K562 (cell line): ENCODE measurements around the gene SLC39A7. TPM values are rescaled to one million over a fixed set of nuclear protein-coding genes. Genes with fewer than 3 reads are reported as not detected.

Source experiments
- ATAC-seq: fragments of 200-7000 bp; cut with Tn5 transposase; 3 replicates; pipeline ENCODE4 v1.9.1; 2020; ENCODE audit warnings: moderate library complexity
- BruUV-seq: library from RNA; stranded (reverse); fragments of 400-500 nt; replicated peaks from 2 replicates; lab custom pipeline; 2021; lab: Mats Ljungman, UMichigan
- CTCF ChIA-PET: fragments of 300-600 bp; formaldehyde crosslinking; extraction: SDS; loops from one replicate; lab custom pipeline; 2021; ENCODE audit warnings: low intra/inter-chr PET ratio; lab: Yijun Ruan, JAX
- POLR2A ChIA-PET: fragments of 300-600, 350-650 bp; sonication (Branson Sonifier 250); formaldehyde crosslinking; extraction: SDS; loops from one replicate; lab custom pipeline; 2021; ENCODE audit warnings: antibody characterized with exemption, inconsistent platforms; lab: Yijun Ruan, JAX
- DNase-seq, 4 experiments: peaks; one replicate each; pipeline versions ENCODE4 v3.0.0 to v3.0.0-alpha.2; 2011 to 2018; ENCODE audit warnings: low spot score in 3 of 4, mixed read lengths in 3 of 4; ENCODE audit errors: extremely low read depth in 1 of 4
- FAIRE-seq: peaks from 2 replicates; lab custom pipeline; 2011; peaks lifted over from hg19 to GRCh38; lab: Jason Lieb, UNC
- H2AFZ ChIP-seq: 2 replicates; pipeline ENCODE4 v1.6.0; 2011; ENCODE audit warnings: low read depth, low read length, control low read depth, inconsistent platforms
- H3K27ac ChIP-seq: fragments of 200-600 bp; 3 replicates; pipeline ENCODE4 v1.8.0; 2011; ENCODE audit warnings: low read depth, mild to moderate bottlenecking, control low read depth, inconsistent platforms, low read length, moderate library complexity, mixed read lengths; ENCODE audit errors: extremely low read depth
- H3K27me3 ChIP-seq, 2 experiments: fragments of 300-600 bp in 1 of 2; 2 replicates in 1 of 2; 3 replicates in 1 of 2; pipeline versions ENCODE4 v1.6.0 to v1.8.0; 2011; ENCODE audit warnings: inconsistent platforms in 2 of 2, low read length in 2 of 2, mild to moderate bottlenecking in 1 of 2, mixed read lengths in 1 of 2, moderate library complexity in 1 of 2; ENCODE audit not compliant: control insufficient read depth in 2 of 2, insufficient read depth in 2 of 2
- H3K36me3 ChIP-seq: fragments of 300-600 bp; 3 replicates; pipeline ENCODE4 v1.8.0; 2011; ENCODE audit warnings: mild to moderate bottlenecking, low read length, inconsistent platforms; ENCODE audit not compliant: control insufficient read depth, insufficient read depth
- H3K4me1 ChIP-seq, 2 experiments: fragments of 200-600 bp in 1 of 2; replicated peaks in 1 of 2; 2 replicates in 1 of 2; 3 replicates in 1 of 2; pipeline versions ENCODE4 v1.5.1 to v1.8.0; 2011; ENCODE audit warnings: inconsistent platforms in 2 of 2, low read length in 2 of 2, mild to moderate bottlenecking in 1 of 2, mixed read lengths in 1 of 2, moderate library complexity in 1 of 2; ENCODE audit not compliant: control insufficient read depth in 2 of 2, insufficient read depth in 2 of 2
- H3K4me2 ChIP-seq: 2 replicates; pipeline ENCODE4 v1.6.1; 2011; ENCODE audit warnings: low read length, control low read depth, inconsistent platforms, mixed read lengths; ENCODE audit not compliant: insufficient read depth
- H3K4me3 ChIP-seq: fragments of 200-600 bp; sonication (generic), shearing (Covaris generic); 2 replicates; pipeline ENCODE4 v1.5.1; 2016; ENCODE audit warnings: control low read depth, inconsistent platforms
- H3K79me2 ChIP-seq: fragments of 200-600 bp; 3 replicates; pipeline ENCODE4 v1.8.0; 2011; ENCODE audit warnings: low read length, inconsistent platforms; ENCODE audit not compliant: control insufficient read depth, insufficient read depth
- H3K9ac ChIP-seq, 2 experiments: 2 replicates each; pipeline versions ENCODE4 v1.6.0 to v1.6.1; 2011; ENCODE audit warnings: low read depth in 2 of 2, low read length in 2 of 2, control low read depth in 1 of 2, inconsistent platforms in 1 of 2, mild to moderate bottlenecking in 1 of 2, mixed read lengths in 1 of 2; ENCODE audit not compliant: insufficient read depth in 1 of 2
- H3K9me1 ChIP-seq: one replicate; pipeline ENCODE4 v1.6.0; 2011; ENCODE audit warnings: inconsistent platforms, mild to moderate bottlenecking, low read length, moderate library complexity; ENCODE audit not compliant: control insufficient read depth, insufficient read depth
- H3K9me3 ChIP-seq: replicated peaks from 2 replicates; pipeline ENCODE4 v1.5.1; 2011; ENCODE audit warnings: low read depth, low read length, inconsistent platforms; ENCODE audit not compliant: control insufficient read depth, insufficient read depth
- H4K20me1 ChIP-seq: replicated peaks from 2 replicates; pipeline ENCODE4 v1.6.1; 2011; ENCODE audit warnings: low read length, inconsistent platforms, mixed read lengths; ENCODE audit not compliant: control insufficient read depth, insufficient read depth
- DPF2 ChIP-seq: fragments of 450-650 bp; IDR thresholded peaks from 2 replicates; pipeline ENCODE4 v1.6.1; 2016
- ERF ChIP-seq: fragments of 450-650 bp; formaldehyde crosslinking; IDR thresholded peaks from 2 replicates; pipeline ENCODE4 v1.4.0; 2020; ENCODE audit warnings: mild to moderate bottlenecking, mixed read lengths
- HMBOX1 ChIP-seq: sonication (generic); IDR thresholded peaks from 2 replicates; pipeline ENCODE4 v1.6.1; 2016
- MAFK ChIP-seq: IDR thresholded peaks from 2 replicates; pipeline ENCODE4 v1.6.1; 2011; ENCODE audit warnings: low read length, improper control_type of control experiment
- MAZ ChIP-seq, 2 experiments: fragments of 450-650 bp in 1 of 2; sonication (generic) in 1 of 2; formaldehyde crosslinking; IDR thresholded peaks in 1 of 2; conservative IDR thresholded peaks in 1 of 2; 2 replicates each; pipeline versions ENCODE4 v1.4.0 to v1.5.0; 2020; ENCODE audit warnings: mild to moderate bottlenecking in 1 of 2, missing genetic modification reagents in 1 of 2
- MYBL2 ChIP-seq, 2 experiments: fragments of 450-650 bp in 1 of 2; sonication (generic) in 1 of 2; formaldehyde crosslinking in 1 of 2; IDR thresholded peaks; 2 replicates each; pipeline versions ENCODE4 v1.6.1 to v1.8.1; 2017 to 2022; ENCODE audit warnings: borderline replicate concordance in 1 of 2, inconsistent platforms in 1 of 2, low read depth in 1 of 2, mild to moderate bottlenecking in 1 of 2, missing genetic modification reagents in 1 of 2, moderate library complexity in 1 of 2
- RHOXF2B ChIP-seq: fragments of 250-450 bp; sonication (Bioruptor Pico); conservative IDR thresholded peaks from 2 replicates; pipeline ENCODE4 v1.5.1; 2021
- TEAD2 ChIP-seq: fragments of 450-650 bp; IDR thresholded peaks from 2 replicates; pipeline ENCODE4 v1.6.1; 2016; ENCODE audit warnings: missing genetic modification characterization, control low read depth, missing compliant biosample characterization
- TRIM24 ChIP-seq, 2 experiments: fragments of 450-650 bp; IDR thresholded peaks; 2 replicates each; pipeline ENCODE4 v1.6.1; 2016
- ZNF551 ChIP-seq: fragments of 250-450 bp; sonication (Bioruptor Pico); IDR thresholded peaks from 2 replicates; pipeline ENCODE4 v1.5.0; 2021; ENCODE audit warnings: mild to moderate bottlenecking, moderate library complexity
- ZNF764 ChIP-seq: fragments of 250-450 bp; sonication (Bioruptor Pico); IDR thresholded peaks from 2 replicates; pipeline ENCODE4 v1.4.0; 2020; ENCODE audit warnings: low read depth, mild to moderate bottlenecking, moderate library complexity
- WGBS: fragments of 100-300 bp; shearing (Covaris generic); methylation state at CpG from one replicate; pipeline ENCODE4 v1.1.6; 2016; ENCODE audit warnings: low coverage, mixed read lengths; ENCODE audit not compliant: insufficient coverage; ENCODE audit errors: missing lambda C conversion rate; 5-methylcytosine and 5-hydroxymethylcytosine counted together
- in situ Hi-C: fragments of 300-500 bp; cut with MboI; formaldehyde crosslinking; loops from 4 replicates; pipeline ENCODE4 v1.15.0; 2018; ENCODE audit warnings: inconsistent platforms, mixed read lengths
- intact Hi-C: fragments of 100-400 bp; cut with micrococcal nuclease; formaldehyde crosslinking; loops from 2 replicates; pipeline ENCODE4 v1.14.2; 2022
- polyA plus RNA-seq, 8 experiments: library from polyadenylated mRNA; depleted of rRNA in 4 of 8; stranded (reverse) in 5 of 8; unstranded in 3 of 8; fragments of >200 nt; fragmentation: Nextera tagmentation in 2 of 8; fragmentation: Illumina TruSeq in 1 of 8; extraction: Ambion mirVana in 2 of 8; extraction: Trizol in 1 of 8; gene quantifications; 2 replicates each; pipeline versions ENCODE4 v1.2.1 to v1.2.3, GENCODE V29; 2011 to 2014; ENCODE audit warnings: inconsistent platforms in 1 of 8, missing spikeins in 1 of 8
- total RNA-seq, 7 experiments: library from RNA; depleted of rRNA in 6 of 7; stranded (reverse); fragments of >200 nt in 6 of 7; fragmentation: Illumina TruSeq in 2 of 7; extraction: Trizol in 2 of 7; gene quantifications; 2 replicates each; pipeline versions ENCODE4 v1.2.1 to v1.2.3, GENCODE V29; 2011 to 2021; ENCODE audit warnings: low replicate concordance in 1 of 7
- TF ChIP-seq, protein P1 (sequence below): fragments of 250-450 bp; sonication (Bioruptor Pico); IDR thresholded peaks from 2 replicates; pipeline ENCODE4 v1.5.0; 2021; ENCODE audit warnings: mild to moderate bottlenecking, borderline replicate concordance
- TF ChIP-seq, protein P2 (sequence below): fragments of 450-650 bp; IDR thresholded peaks from 2 replicates; pipeline ENCODE4 v1.6.1; 2018; ENCODE audit warnings: mild to moderate bottlenecking, low read depth; ENCODE audit not compliant: partially characterized antibody

The SLC39A7 gene
- total and polyA plus RNA-seq, 9 of the 15 experiments (the other 6 are each of a cell fraction or from before 2014, with no cell fraction given): 21.7 to 169 (median 121) TPM

DNA sequence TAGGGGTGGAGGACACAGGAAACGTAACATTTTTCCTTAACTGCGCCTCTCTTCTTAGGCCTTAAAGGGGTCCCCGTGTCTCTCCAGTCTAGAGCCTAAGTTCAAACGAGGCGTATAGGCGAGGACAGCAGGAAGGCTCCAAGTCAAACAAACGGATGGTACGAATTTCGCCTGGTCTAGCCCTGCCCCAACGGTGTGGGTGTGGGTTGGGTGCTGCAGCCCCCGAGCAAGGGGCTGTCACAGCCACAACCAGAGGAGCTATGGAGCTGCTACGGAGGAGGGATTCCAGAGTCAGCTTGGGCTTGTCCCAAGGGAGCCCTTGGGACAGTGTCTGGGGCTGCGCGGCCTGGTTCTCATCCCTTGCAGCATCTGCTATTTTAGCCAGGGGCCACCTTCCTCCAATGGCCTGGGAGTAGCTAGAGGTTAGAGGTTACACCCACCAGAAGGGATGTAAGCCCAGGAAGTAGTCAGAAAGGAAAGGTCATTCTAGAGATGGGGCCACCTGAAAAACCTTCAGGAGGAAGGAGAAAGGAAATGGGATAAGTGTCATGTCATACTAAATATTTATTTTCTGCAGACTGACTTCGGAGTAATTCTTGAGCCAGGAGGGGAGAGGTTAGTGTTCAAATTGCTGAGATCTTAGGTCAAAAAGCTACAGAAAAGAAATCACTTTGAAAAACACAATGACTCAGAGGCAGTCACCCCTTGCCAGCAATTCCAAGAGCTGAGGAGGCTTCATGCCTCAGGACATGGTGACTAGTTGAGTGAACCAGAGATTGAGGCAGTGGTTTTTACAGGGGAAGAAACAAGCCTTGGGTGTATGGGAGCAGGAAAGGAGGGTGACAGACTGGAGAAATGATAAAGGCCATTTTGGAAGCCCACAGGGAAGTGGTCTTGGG lies 49.3 kb downstream of the SLC39A7 start:
- H3K27ac ChIP-seq: peak overlapping the region; percentile 91
- intact Hi-C loops: loop anchor here (2.0 kb wide), 1 partner anchor 49 kb away; the partner anchor contains the start of genes RXRB and SLC39A7
- TF ChIP-seq RHOXF2B (CRISPR knock-in tag) (0 out of 2 replicates have a peak, but pooled peaks have one; percentile 61), DPF2 (peak; percentile 5; the same call in 1 of the 2 replicates), TRIM24 (IDR thresholded peaks at IDR 0.05) (no peak; a peak in 1 of 4 replicates), ZNF551 (CRISPR knock-in tag) (no peak), MYBL2 (IDR thresholded peaks at IDR 0.05; ENCODE audit: low read depth) (no peak), MYBL2 (CRISPR knock-in tag; IDR thresholded peaks at IDR 0.05; ENCODE audit: borderline replicate concordance) (no peak), TEAD2 (no peak), ZNF764 (CRISPR knock-in tag) (peak; percentile 39; the same call in 1 of the 2 replicates), ERF (CRISPR knock-in tag) (peak; percentile 48; the same call in 1 of the 2 replicates), MAZ (CRISPR knock-in tag; conservative IDR thresholded peaks at IDR 0.05 in 1 of 2, IDR thresholded peaks at IDR 0.05 in 1 of 2) (no peak), MAFK (no peak), HMBOX1 (no peak)
- TF ChIP-seq, protein P1, sequence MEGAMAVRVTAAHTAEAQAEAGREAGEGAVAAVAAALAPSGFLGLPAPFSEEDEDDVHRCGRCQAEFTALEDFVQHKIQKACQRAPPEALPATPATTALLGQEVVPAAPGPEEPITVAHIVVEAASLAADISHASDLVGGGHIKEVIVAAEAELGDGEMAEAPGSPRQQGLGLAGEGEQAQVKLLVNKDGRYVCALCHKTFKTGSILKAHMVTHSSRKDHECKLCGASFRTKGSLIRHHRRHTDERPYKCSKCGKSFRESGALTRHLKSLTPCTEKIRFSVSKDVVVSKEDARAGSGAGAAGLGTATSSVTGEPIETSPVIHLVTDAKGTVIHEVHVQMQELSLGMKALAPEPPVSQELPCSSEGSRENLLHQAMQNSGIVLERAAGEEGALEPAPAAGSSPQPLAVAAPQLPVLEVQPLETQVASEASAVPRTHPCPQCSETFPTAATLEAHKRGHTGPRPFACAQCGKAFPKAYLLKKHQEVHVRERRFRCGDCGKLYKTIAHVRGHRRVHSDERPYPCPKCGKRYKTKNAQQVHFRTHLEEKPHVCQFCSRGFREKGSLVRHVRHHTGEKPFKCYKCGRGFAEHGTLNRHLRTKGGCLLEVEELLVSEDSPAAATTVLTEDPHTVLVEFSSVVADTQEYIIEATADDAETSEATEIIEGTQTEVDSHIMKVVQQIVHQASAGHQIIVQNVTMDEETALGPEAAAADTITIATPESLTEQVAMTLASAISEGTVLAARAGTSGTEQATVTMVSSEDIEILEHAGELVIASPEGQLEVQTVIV: no peak
- TF ChIP-seq, protein P2, sequence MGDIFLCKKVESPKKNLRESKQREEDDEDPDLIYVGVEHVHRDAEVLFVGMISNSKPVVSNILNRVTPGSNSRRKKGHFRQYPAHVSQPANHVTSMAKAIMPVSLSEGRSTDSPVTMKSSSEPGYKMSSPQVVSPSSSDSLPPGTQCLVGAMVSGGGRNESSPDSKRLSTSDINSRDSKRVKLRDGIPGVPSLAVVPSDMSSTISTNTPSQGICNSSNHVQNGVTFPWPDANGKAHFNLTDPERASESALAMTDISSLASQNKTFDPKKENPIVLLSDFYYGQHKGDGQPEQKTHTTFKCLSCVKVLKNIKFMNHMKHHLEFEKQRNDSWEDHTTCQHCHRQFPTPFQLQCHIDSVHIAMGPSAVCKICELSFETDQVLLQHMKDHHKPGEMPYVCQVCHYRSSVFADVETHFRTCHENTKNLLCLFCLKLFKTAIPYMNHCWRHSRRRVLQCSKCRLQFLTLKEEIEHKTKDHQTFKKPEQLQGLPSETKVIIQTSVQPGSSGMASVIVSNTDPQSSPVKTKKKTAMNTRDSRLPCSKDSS: peak; percentile 26

More for the DNA sequence above, 49.3 kb downstream of the SLC39A7 start:
- in situ Hi-C loops: loop anchor here (5.0 kb wide), 2 partner anchors 133 to 233 kb away; no protein-coding TSS in a partner anchor
- peak overlapping the region; percentile 89 to 90 for H3K9ac ChIP-seq
- TSS peak; percentile 88 for BruUV-seq
- DNase-seq (peak in 2 of 4 experiments; percentile 34), FAIRE-seq (no peak), ATAC-seq (peak; percentile 5)
- H3K9me3 ChIP-seq: no peaks in the 10 kb centered on the region
- peaks cover 21% of the 10 kb centered on the region for H3K36me3 ChIP-seq
- H3K79me2 ChIP-seq: no peaks in the 10 kb centered on the region
- H3K4me3 ChIP-seq: peak overlapping the region; percentile 53
- POLR2A ChIA-PET: interaction anchor here (0.6 to 5.2 kb wide), 23 partner anchors 9 to 712 kb away, joined by 3 to 57 read pairs (median 4); partner anchors contain the start of genes B3GALT4, RING1, RPS18 and VPS52
- peaks cover 4 to 6% of the 10 kb centered on the region in 2 experiments; a peak in 2 of 5 replicates for H3K27me3 ChIP-seq
- H3K9me1 ChIP-seq: peaks cover 4% of the 10 kb centered on the region
- H4K20me1 ChIP-seq: no peaks in the 10 kb centered on the region
- H3K4me1 ChIP-seq: peaks cover 22 to 31% of the 10 kb centered on the region in 2 experiments
- WGBS: 20% methylated on average over 15 of the region's 15 CpGs
- CTCF ChIA-PET: interaction anchor here (2.7 to 3.6 kb wide), 2 partner anchors 89 to 126 kb away, joined by 21 to 24 read pairs; no protein-coding TSS in a partner anchor
- peak overlapping the region; percentile 92 for H2AFZ ChIP-seq
- H3K4me2 ChIP-seq: peak overlapping the region; percentile 97
